H1 (cell line): ENCODE results near the gene NOSIP.

Experiments
- ASH2L ChIP-seq: fragments of 200-600, 300-600 bp; sonication (generic); IDR thresholded peaks from one replicate; pipeline ENCODE4 v1.7.1; 2017; ENCODE audit warnings: low read length
- CREB1 ChIP-seq: IDR thresholded peaks from 2 replicates; pipeline ENCODE4 v1.6.1; 2012; ENCODE audit warnings: inconsistent platforms
- EP300 ChIP-seq, 2 experiments: IDR thresholded peaks; 1 replicate in 1 of 2; 2 replicates in 1 of 2; pipeline ENCODE4 v1.6.1; 2011 to 2012; ENCODE audit warnings: low read depth in 2 of 2, low read length in 2 of 2, mild to moderate bottlenecking in 2 of 2, borderline replicate concordance in 1 of 2, inconsistent platforms in 1 of 2, moderate library complexity in 1 of 2
- KDM1A ChIP-seq: fragments of 200-600, 300-600 bp; sonication (generic); IDR thresholded peaks from 2 replicates; pipeline ENCODE4 v1.7.1; 2016; ENCODE audit warnings: mild to moderate bottlenecking, low read length, borderline replicate concordance
- POLR2A ChIP-seq, 2 experiments: IDR thresholded peaks; 1 replicate in 1 of 2; 2 replicates in 1 of 2; pipeline ENCODE4 v1.6.1; 2011; ENCODE audit warnings: low read depth in 2 of 2, low read length in 2 of 2, mild to moderate bottlenecking in 2 of 2; ENCODE audit errors: control extremely low read depth in 1 of 2
- POLR2AphosphoS5 ChIP-seq: IDR thresholded peaks from 2 replicates; pipeline ENCODE4 v1.6.1; 2011; ENCODE audit warnings: low read depth, low read length
- RAD21 ChIP-seq, 2 experiments: IDR thresholded peaks in 1 of 2; conservative IDR thresholded peaks in 1 of 2; 2 replicates each; pipeline ENCODE4 v1.6.1; 2011; ENCODE audit warnings: low read depth in 2 of 2, low read length in 2 of 2, improper control_type of control experiment in 1 of 2, inconsistent platforms in 1 of 2, mild to moderate bottlenecking in 1 of 2, moderate library complexity in 1 of 2
- TF ChIP-seq, protein P1 (sequence below), 3 experiments: IDR thresholded peaks; 1 replicate in 2 of 3; 2 replicates in 1 of 3; pipeline versions ENCODE4 v1.5.1 to v1.6.1; 2011; ENCODE audit warnings: low read length in 3 of 3, mild to moderate bottlenecking in 3 of 3, inconsistent platforms in 2 of 3, low read depth in 1 of 3, moderate library complexity in 1 of 3; ENCODE audit not compliant: insufficient read depth in 1 of 3; ENCODE audit errors: control extremely low read depth in 1 of 3

DNA sequence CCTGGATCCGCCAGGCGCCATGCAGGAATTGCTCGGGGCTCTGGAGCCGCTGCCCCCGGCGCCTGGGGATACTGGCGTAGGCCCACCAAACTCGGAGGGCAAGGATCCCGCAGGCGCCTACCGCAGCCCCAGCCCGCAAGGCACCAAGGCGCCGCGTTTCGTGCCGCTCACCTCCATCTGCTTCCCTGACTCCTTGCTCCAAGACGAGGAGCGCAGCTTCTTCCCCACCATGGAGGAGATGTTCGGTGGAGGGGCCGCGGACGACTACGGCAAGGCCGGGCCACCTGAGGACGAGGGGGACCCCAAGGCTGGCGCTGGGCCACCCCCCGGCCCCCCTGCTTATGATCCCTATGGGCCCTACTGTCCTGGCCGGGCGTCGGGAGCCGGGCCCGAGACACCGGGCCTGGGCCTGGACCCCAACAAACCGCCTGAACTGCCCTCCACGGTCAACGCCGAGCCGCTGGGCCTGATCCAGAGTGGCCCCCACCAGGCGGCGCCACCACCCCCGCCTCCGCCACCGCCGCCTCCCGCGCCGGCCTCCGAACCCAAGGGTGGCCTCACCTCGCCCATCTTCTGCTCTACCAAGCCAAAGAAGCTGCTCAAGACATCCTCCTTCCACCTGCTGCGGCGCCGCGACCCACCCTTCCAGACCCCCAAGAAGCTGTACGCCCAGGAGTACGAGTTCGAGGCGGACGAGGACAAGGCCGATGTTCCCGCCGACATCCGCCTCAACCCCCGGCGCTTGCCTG lies 16.8 kb upstream of the NOSIP start:
- TF ChIP-seq ASH2L (no peak), KDM1A (no peak), POLR2AphosphoS5 (no peak), CREB1 (no peak), RAD21 (IDR thresholded peaks at IDR 0.05 in 1 of 2, conservative IDR thresholded peaks at IDR 0.05 in 1 of 2; ENCODE audit: low read depth in 2 of 2, low read length in 2 of 2) (no peak; a peak in 1 of 4 replicates), EP300 (IDR thresholded peaks at IDR 0.05; ENCODE audit: borderline replicate concordance in 1 of 2, low read depth in 2 of 2, low read length in 2 of 2) (no peak), POLR2A (IDR thresholded peaks at IDR 0.05; ENCODE audit: control extremely low read depth in 1 of 2, low read depth in 2 of 2, low read length in 2 of 2) (no peak)
- TF ChIP-seq, protein P1, sequence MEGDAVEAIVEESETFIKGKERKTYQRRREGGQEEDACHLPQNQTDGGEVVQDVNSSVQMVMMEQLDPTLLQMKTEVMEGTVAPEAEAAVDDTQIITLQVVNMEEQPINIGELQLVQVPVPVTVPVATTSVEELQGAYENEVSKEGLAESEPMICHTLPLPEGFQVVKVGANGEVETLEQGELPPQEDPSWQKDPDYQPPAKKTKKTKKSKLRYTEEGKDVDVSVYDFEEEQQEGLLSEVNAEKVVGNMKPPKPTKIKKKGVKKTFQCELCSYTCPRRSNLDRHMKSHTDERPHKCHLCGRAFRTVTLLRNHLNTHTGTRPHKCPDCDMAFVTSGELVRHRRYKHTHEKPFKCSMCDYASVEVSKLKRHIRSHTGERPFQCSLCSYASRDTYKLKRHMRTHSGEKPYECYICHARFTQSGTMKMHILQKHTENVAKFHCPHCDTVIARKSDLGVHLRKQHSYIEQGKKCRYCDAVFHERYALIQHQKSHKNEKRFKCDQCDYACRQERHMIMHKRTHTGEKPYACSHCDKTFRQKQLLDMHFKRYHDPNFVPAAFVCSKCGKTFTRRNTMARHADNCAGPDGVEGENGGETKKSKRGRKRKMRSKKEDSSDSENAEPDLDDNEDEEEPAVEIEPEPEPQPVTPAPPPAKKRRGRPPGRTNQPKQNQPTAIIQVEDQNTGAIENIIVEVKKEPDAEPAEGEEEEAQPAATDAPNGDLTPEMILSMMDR (IDR thresholded peaks at IDR 0.05; ENCODE audit: control extremely low read depth in 1 of 3, insufficient read depth in 1 of 3, low read depth in 1 of 3, low read length in 3 of 3), result peak in 2 of 3 experiments; percentile 8 to 38; a peak in 3 of 4 replicates
